ENCODE data around the gene VSIR.
A peak's percentile ranks its signal among the peaks of the same experiment; 100 is the strongest.

VSIR gene

DNA sequence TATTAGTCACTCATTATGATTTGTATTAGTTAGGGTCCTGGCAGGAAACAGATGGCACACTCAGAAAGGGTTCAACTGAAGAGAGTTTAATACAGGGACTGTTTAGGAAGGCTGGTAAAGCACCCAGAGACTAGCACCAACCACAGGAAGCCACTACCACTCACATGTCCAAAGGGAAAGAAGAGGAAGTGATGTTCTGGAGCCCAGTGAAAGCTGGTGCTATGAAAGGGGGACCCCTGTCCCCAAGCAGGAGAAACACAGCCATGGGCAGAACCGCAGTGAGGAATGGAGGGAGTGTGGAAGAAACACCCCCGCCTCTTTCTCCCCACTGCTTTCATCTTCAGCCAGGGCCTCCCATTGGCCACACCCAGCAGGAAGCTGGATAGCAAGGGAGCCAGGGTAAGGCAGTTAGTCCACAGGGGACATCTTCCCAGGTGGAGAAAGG, 3.2 kb upstream of the VSIR start:
- no peak overlapping the region for H3K4me3 ChIP-seq (replicated peaks; ENCODE audit: low read depth, low read length)
- TF ChIP-seq CTCF (IDR thresholded peaks at IDR 0.05; ENCODE audit: low read depth, low read length, missing control alignments) = no peak
- no peak for DNase-seq (ENCODE audit: extremely low read depth, low read depth)

DNA sequence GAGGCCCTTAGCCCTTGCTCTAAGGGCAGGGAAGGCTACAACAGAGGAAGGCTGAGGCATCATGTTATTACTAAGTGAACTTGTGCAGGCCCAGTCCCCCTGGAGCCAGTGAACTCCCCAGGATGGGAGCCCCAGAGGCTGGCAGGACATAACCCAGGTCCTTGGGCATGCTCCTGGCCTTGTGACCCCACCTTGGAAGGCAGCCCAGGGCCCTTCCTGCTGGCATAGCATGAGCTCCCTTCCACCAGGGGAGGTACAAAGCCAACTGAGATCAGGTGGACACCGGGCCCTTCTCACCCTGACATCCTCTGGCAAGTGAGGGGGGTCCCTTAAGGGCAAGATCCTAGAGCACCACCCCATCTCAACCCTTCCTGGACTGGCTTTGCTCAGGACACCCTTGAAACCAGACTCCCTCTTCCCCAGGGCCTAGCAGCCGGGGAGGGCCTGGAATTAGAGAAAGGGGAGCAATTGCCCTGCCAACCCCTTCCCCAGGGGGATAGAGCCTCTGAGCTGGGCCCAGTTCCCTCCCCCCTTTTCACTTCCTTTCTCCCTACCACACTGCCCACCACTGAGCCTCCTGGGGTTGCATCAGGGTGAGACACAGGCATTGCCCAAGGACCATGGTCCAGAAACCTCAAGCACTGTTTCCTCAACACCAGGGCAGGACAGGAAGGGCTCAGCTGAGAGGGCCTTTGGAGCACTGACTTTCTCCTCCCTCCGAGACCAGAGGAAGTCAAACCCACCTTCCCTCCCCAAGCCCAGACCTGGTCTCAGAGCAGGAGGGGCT, 1.8 kb upstream of the VSIR start:
- DNase-seq (ENCODE audit: extremely low read depth, low read depth) = no peak
- H3K4me3 ChIP-seq (replicated peaks; ENCODE audit: low read depth, low read length) = no peak overlapping the region
- no peak for TF ChIP-seq CTCF (IDR thresholded peaks at IDR 0.05; ENCODE audit: low read depth, low read length, missing control alignments)

DNA sequence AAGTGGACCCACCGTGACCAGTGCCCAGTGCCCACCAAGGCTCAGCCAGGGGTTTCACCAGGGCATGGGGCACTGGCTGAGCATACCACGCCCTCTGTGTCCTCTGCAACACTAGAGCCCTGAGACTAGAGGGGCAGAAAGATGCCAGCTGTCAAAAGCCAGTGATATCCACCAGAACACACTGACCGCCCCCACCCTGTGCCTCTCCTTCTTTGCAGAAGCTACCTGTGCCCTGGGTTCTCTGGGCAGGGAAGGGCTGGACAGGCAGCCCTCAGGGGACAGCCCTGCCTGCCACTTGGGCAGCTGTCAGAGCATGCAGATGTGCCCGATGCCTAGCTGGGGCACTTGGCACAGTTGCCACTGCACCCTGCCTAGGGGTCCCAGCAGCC, 494 bp downstream of the VSIR start:
- peak overlapping the region; percentile 51 for H3K4me3 ChIP-seq (replicated peaks; ENCODE audit: low read depth, low read length)
- TF ChIP-seq CTCF (IDR thresholded peaks at IDR 0.05; ENCODE audit: low read depth, low read length, missing control alignments) = no peak
- DNase-seq (ENCODE audit: extremely low read depth, low read depth) = no peak

- no peak for TF ChIP-seq CTCF (IDR thresholded peaks at IDR 0.05; ENCODE audit: low read depth, low read length, missing control alignments)
- DNase-seq (ENCODE audit: extremely low read depth, low read depth) = no peak
- peak overlapping the region; percentile 51 for H3K4me3 ChIP-seq (replicated peaks; ENCODE audit: low read depth, low read length)
Observed at GRCh38 chr10:71771821-71772617, 1.3 kb downstream of the VSIR start.

DNA sequence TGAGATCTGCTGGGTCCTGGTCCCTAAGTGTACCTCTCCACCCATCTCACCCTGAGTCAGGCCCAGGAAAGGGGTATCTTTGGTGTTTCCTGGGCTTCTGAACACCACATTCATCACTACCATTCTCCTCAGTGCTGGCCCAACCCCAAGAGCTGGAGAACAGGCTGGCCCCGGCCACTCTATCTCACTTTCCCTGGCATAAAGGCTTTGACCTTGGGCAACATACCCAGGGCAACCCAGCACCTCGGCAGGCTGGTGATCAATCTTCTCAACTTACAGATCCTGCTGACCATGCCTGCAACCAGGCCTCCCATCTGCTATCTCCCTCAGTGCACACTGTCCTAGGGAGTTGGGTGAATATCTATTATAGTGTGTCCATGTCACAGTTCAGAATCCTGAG, 2.1 kb downstream of the VSIR start:
- no peak for DNase-seq (ENCODE audit: extremely low read depth, low read depth)
- no peak overlapping the region for H3K4me3 ChIP-seq (replicated peaks; ENCODE audit: low read depth, low read length)
- TF ChIP-seq CTCF (IDR thresholded peaks at IDR 0.05; ENCODE audit: low read depth, low read length, missing control alignments) = no peak

DNA sequence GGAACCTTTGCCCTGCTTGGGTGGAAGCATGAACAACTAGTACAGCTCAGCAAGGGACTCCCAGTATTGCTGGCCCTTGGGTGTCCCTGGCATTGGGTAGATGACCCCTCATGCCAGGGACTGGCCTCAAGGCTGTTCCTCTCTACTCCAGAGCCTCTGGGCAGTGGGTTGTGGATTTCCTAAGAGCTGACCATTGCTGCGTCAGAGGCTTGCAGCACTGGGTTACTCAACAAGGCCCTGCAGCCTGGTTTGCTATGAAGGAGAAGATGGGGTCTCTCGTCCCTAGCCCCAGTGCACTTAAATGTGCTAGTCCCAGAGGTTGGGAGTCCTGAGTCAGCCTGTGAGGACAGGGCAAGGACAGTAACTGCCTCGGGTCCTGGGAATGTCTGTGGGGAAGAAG, 2.5 kb downstream of the VSIR start:
- H3K4me3 ChIP-seq (replicated peaks; ENCODE audit: low read depth, low read length) = no peak overlapping the region
- no peak for TF ChIP-seq CTCF (IDR thresholded peaks at IDR 0.05; ENCODE audit: low read depth, low read length, missing control alignments)
- no peak for DNase-seq (ENCODE audit: extremely low read depth, low read depth)
